CD8-positive, alpha-beta memory T cell (primary cell): Measurements from ENCODE around the gene ZNF324B. TPM values are rescaled to one million over a fixed set of nuclear protein-coding genes. Genes with fewer than 3 reads are reported as not detected.
A peak's percentile ranks its signal among the peaks of the same experiment; 100 is the strongest.
"Not testable (repeated sequence)": the region's sequence is repeated elsewhere in the genome, so short reads cannot be mapped to it uniquely, and the experiment has no call there.

ENCODE experiments used
- CTCF ChIA-PET: fragments of 350-600 bp; sonication (Branson Sonifier 250); formaldehyde crosslinking; loops from one replicate; lab custom pipeline; 2021; ENCODE audit warnings: antibody characterized with exemption; lab: Charles Lee
- POLR2A ChIA-PET: fragments of 350-600 bp; sonication (Branson Sonifier 250); formaldehyde crosslinking; loops from one replicate; lab custom pipeline; 2021; ENCODE audit warnings: antibody characterized with exemption; lab: Charles Lee
- DNase-seq, 5 donors: peaks; one replicate each; pipeline versions ENCODE4 v3.0.0 to v3.0.0-alpha.2; 2020 to 2022; ENCODE audit warnings: mixed read lengths in 1 of 5
- H3K27ac ChIP-seq: one replicate; pipeline ENCODE4 v1.7.0; 2013; ENCODE audit warnings: low read depth, mild to moderate bottlenecking, low read length, moderate library complexity
- H3K27me3 ChIP-seq: 2 replicates; pipeline ENCODE4 v1.7.0; 2013; ENCODE audit warnings: low read length, mild to moderate bottlenecking; ENCODE audit not compliant: insufficient read depth, poor library complexity, severe bottlenecking
- H3K36me3 ChIP-seq: 2 replicates; pipeline ENCODE4 v1.7.0; 2013; ENCODE audit warnings: mild to moderate bottlenecking, low read length, moderate library complexity; ENCODE audit not compliant: insufficient read depth
- H3K4me1 ChIP-seq: 2 replicates; pipeline ENCODE4 v1.7.0; 2013; ENCODE audit warnings: mild to moderate bottlenecking, low read length, moderate library complexity; ENCODE audit not compliant: insufficient read depth
- H3K4me3 ChIP-seq: 2 replicates; pipeline ENCODE4 v1.7.0; 2013; ENCODE audit warnings: mild to moderate bottlenecking, low read length
- H3K9me3 ChIP-seq: 2 replicates; pipeline ENCODE4 v1.7.0; 2013; ENCODE audit warnings: mild to moderate bottlenecking, low read length
- H3K27ac Mint-ChIP-seq, 8 donors: one replicate each; pipeline ENCODE4 v1.8.0; 2020 to 2021; ENCODE audit warnings: mixed read lengths in 8 of 8, mild to moderate bottlenecking in 6 of 8, inconsistent platforms in 3 of 8, moderate library complexity in 3 of 8
- H3K27me3 Mint-ChIP-seq, 2 donors: one replicate each; pipeline ENCODE4 v1.8.0; 2020 to 2021; ENCODE audit warnings: mixed read lengths in 2 of 2, mild to moderate bottlenecking in 1 of 2, moderate library complexity in 1 of 2
- H3K36me3 Mint-ChIP-seq, 3 donors: one replicate each; pipeline ENCODE4 v1.8.0; 2020 to 2021; ENCODE audit warnings: mixed read lengths in 3 of 3, inconsistent platforms in 1 of 3, mild to moderate bottlenecking in 1 of 3
- H3K4me1 Mint-ChIP-seq, 3 donors: one replicate each; pipeline ENCODE4 v1.8.0; 2020 to 2021; ENCODE audit warnings: mixed read lengths in 3 of 3, inconsistent platforms in 1 of 3, mild to moderate bottlenecking in 1 of 3
- H3K4me3 Mint-ChIP-seq, 7 donors: one replicate each; pipeline ENCODE4 v1.8.0; 2020 to 2021; ENCODE audit warnings: mixed read lengths in 7 of 7, mild to moderate bottlenecking in 6 of 7, moderate library complexity in 4 of 7, inconsistent platforms in 2 of 7
- H3K9me3 Mint-ChIP-seq, 5 donors: one replicate each; pipeline ENCODE4 v1.8.0; 2020 to 2022; ENCODE audit warnings: mixed read lengths in 5 of 5, mild to moderate bottlenecking in 3 of 5, moderate library complexity in 2 of 5, inconsistent platforms in 1 of 5
- polyA plus RNA-seq: library from polyadenylated mRNA; unstranded; fragments of 300-500 nt; fragmentation: Illumina TruSeq; gene quantifications from one replicate; pipeline ENCODE4 v1.2.3, GENCODE V29; 2021
- total RNA-seq, 2 experiments: library from RNA; stranded (reverse); gene quantifications; one replicate each; pipeline ENCODE4 v1.2.3, GENCODE V29; 2021

ZNF324B gene
- total and polyA plus RNA-seq, 3 experiments from 2014 or later: 2.9 to 11.3 (median 11.3) TPM

DNA sequence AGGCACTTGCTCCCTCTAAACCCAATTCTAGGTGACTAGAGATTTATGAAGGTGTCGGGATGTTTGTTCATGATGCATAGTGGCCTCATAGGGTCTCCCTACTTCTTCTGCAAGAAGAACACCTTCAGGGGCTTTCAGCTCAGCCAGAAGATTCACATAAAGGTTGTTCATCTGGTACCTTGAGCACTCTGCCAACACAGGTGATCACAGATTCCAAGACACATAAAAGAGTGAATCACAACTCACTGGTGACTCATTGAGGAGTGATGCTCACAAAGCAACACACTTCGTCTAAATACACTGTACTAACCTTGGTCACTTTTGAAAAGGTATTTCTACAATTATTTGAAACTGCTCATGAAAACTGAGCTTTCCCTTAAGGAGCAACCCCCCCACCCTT lies 8.6 kb downstream of the ZNF324B start:
- Mint-ChIP-seq H3K4me3 (no peak overlapping the region), H3K36me3 (peaks cover 0 to 20% (median 9%) of the 10 kb centered on the region in 3 donors), H3K27ac (no peak overlapping the region), H3K4me1 (peaks cover 0 to 1% (median 0%) of the 10 kb centered on the region in 3 donors), H3K27me3 (peaks cover 0 to 2% of the 10 kb centered on the region in 2 donors), H3K9me3 (no peaks in the 10 kb centered on the region)
- Histone ChIP-seq H3K9me3 (no peaks in the 10 kb centered on the region), H3K36me3 (no peaks in the 10 kb centered on the region), H3K27me3 (no peaks in the 10 kb centered on the region), H3K27ac (no peak overlapping the region), H3K4me1 (no peaks in the 10 kb centered on the region), H3K4me3 (no peak overlapping the region)
- POLR2A ChIA-PET: no interaction called here
- no peak for DNase-seq
- CTCF ChIA-PET: no interaction called here

DNA sequence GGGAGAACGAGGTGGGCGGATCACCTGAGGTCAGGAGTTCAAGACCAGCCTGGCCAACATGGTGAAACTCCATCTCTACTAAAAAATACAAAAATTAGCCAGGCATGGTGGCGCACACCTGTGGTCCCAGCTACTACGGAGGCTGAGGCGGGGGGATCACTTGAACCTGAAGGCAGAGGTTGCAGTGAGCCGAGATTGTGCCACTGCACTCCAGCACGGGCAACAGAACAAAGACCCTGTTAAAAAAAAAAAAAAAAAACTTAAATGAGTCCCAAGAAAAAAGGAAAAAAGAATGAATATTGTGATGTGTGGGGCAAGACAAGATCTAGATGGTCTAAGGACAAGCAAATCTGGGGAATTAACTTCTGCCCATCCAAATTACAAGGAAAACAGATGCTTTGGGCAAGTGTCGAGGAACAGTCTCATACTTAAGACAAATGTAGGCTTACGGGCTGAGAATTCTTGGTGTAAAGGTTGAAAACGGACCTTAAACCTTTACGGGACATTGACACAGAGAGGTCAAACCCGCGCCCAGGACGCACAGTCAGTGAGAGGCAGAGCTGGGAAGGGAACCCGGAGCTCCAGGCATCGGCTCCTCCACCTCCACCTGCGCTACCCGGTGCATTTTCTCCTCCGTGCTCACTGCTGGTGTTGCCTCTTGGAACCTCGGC lies 14.8 kb downstream of the ZNF324B start:
- POLR2A ChIA-PET: no interaction called here
- peak overlapping the region; percentile 84 to 94 (median 86) for H3K4me3 Mint-ChIP-seq
- H3K36me3 ChIP-seq: peaks cover 5% of the 10 kb centered on the region
- peak overlapping the region; percentile 81 for H3K4me3 ChIP-seq
- H3K36me3 Mint-ChIP-seq: peaks cover 0 to 26% (median 0%) of the 10 kb centered on the region in 3 donors
- peaks cover 22 to 28% (median 25%) of the 10 kb centered on the region in 3 donors for H3K4me1 Mint-ChIP-seq
- H3K27me3 ChIP-seq: no peaks in the 10 kb centered on the region
- no peak for DNase-seq
- H3K4me1 ChIP-seq: peaks cover 13% of the 10 kb centered on the region
- no peaks in the 10 kb centered on the region for H3K9me3 Mint-ChIP-seq
- peaks cover 0 to 2% of the 10 kb centered on the region in 2 donors for H3K27me3 Mint-ChIP-seq
- H3K27ac ChIP-seq: peak overlapping the region; percentile 6
- H3K27ac Mint-ChIP-seq: peak overlapping the region in 7 of 8 donors; percentile 77 to 96 (median 90)
- H3K9me3 ChIP-seq: no peaks in the 10 kb centered on the region
- CTCF ChIA-PET: interaction anchor here (1.1 to 1.2 kb wide), 2 partner anchors 48 to 54 kb away, joined by 3 read pairs; partner anchors contain the start of gene ZBTB45

DNA sequence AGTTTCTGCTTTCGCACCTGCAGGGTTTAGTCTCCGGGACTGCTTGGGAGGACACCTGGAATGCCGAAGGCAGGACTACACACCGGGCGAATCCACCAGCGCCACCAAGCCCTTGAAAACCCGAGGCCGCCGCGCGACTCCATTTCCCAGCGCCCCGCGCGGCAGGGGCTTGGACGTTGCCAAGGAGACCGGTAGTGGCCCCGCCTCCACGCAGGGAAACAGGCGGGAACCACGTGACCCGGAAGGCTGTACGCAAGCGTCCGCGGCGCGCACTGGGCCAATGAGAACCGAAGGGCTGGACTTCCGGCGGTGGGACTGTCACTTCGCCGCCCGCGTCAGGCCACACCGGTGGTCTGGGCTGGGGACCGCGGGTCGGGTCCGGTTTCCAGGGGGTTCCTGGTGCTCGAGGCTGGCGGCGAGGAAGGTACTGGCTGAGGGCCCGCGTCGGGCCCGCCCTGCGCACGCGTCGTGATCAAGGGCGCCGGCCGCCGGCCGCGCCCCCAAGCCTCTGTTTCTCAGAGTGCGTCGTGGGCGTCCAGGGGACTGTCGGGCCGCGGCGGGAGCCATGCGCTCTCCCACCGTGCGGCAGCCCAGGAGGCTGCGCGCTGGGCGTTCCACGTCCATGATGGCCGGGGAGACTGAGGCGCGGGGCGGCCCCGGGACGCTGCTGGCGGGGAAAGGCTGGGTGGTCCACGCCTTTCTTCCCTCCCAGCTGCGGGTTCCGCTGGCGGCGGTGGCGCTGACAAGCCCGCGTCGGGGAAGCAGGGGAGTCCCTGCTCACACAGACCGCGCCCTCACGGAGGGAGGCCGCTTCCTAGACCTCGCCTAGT lies 15.6 kb downstream of the ZNF324B start, which contains the start of gene ZNF324:
Gene ZNF324, plus strand, starts transcription at position 321 of the 830 bp plus-strand sequence. CDS start 2,106 bp downstream, outside the sequence.
- Mint-ChIP-seq H3K36me3 (peaks cover 0 to 31% (median 0%) of the 10 kb centered on the region in 3 donors), H3K4me3 (peak within 1 kb of the TSS; percentile 84 to 94 (median 86)), H3K9me3 (no peaks in the 10 kb centered on the region), H3K27me3 (peaks cover 0 to 2% of the 10 kb centered on the region in 2 donors), H3K27ac (peak within 1 kb of the TSS; percentile 73 to 96 (median 90)), H3K4me1 (peaks cover 22 to 28% (median 25%) of the 10 kb centered on the region in 3 donors)
- Histone ChIP-seq H3K4me1 (peaks cover 13% of the 10 kb centered on the region), H3K27me3 (no peaks in the 10 kb centered on the region), H3K9me3 (no peaks in the 10 kb centered on the region), H3K27ac (peak within 1 kb of the TSS; percentile 96), H3K36me3 (peaks cover 6% of the 10 kb centered on the region), H3K4me3 (peak within 1 kb of the TSS; percentile 81)
- ChIA-PET CTCF (interaction anchor here (1.2 kb wide), 1 partner anchor 53 kb away, joined by 3 read pairs; the partner anchor contains the start of gene ZBTB45), POLR2A (no interaction called here)
- DNase-seq: peak; percentile 94 to 98 (median 97)

DNA sequence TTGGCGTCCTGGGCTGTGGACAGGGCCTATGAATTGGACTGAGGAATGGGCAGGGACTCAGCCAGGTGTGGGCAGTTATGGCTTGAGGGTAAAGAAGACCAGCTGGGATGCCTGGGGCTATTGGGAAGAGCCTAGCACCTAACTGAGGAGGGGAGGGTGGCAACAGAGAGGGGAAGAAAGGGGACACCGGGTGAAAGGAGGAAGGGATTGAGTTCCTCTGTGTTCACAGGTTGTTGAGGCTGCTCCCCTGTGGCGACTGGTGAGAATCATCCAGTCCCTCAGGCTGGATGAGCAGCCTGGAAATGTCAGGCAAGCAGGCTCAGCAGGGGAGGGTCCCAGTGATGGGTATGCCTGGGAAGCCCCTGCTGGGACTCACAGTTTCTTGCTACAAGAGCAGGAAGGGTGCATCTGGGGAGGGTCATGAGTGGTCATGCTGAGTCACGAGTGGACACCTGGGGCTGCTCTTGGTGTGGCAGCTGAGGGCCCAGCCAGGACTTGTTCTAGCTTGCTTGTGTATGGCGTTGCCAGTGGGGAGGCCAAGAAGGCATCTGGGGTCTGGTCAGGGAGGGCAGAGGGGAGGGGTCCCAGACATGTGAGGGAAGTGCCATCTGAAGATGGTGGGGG lies 16.9 kb downstream of the ZNF324B start:
- Mint-ChIP-seq H3K4me1 (peaks cover 22 to 28% (median 25%) of the 10 kb centered on the region in 3 donors), H3K27ac (peak overlapping the region in 7 of 8 donors; percentile 40 to 92 (median 81)), H3K9me3 (no peaks in the 10 kb centered on the region), H3K27me3 (peaks cover 0 to 2% of the 10 kb centered on the region in 2 donors), H3K36me3 (peaks cover 0 to 43% (median 0%) of the 10 kb centered on the region in 3 donors), H3K4me3 (peak overlapping the region; percentile 84 to 88 (median 85))
- Histone ChIP-seq H3K9me3 (no peaks in the 10 kb centered on the region), H3K27me3 (no peaks in the 10 kb centered on the region), H3K27ac (no peak overlapping the region), H3K4me3 (no peak overlapping the region), H3K4me1 (peaks cover 13% of the 10 kb centered on the region), H3K36me3 (peaks cover 18% of the 10 kb centered on the region)
- POLR2A ChIA-PET: no interaction called here
- CTCF ChIA-PET: no interaction called here
- no peak for DNase-seq

DNA sequence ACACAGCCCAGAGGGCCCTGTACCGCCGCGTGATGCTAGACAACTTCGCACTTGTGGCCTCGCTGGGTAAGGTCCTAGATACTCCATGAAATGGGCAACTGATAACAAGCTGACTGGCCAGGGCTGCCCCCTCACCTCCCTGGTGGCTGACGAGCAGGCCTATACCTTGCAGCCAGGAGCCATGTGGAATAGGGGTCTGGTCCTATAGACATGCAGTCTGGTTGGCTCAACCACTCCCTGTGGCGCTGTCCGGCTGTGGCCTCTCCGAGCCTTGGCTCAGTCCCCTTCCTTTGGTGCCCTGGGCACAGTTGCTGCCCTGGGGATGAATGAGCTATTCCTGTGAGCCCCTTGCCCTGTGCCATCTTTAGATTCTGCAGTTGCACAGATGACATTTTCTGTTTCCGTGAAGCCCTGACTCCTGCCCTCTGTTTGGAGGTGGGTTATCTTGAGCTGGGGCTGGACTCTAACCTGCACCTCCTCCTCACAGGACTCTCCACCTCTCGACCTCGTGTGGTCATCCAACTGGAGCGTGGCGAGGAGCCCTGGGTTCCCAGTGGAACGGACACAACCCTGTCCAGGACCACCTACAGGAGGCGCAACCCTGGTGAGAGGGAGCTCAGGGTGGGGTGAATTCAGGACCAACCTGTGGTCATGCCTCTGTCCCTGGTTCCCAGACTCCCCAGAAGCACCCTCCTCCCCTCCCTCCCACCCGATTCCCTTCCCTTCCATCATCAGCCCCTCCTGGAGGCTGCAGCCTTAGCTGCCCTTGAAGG lies 18.0 kb downstream of the ZNF324B start:
- no peaks in the 10 kb centered on the region for H3K27me3 ChIP-seq
- H3K27ac ChIP-seq: no peak overlapping the region
- Mint-ChIP-seq H3K27me3 (no peaks in the 10 kb centered on the region), H3K4me1 (peaks cover 22 to 34% (median 26%) of the 10 kb centered on the region in 3 donors), H3K36me3 (peaks cover 0 to 43% (median 0%) of the 10 kb centered on the region in 3 donors), H3K4me3 (peak overlapping the region in 6 of 7 donors; percentile 26 to 88 (median 84)), H3K27ac (peak overlapping the region in 5 of 8 donors; percentile 29 to 92 (median 51)), H3K9me3 (no peaks in the 10 kb centered on the region)
- ChIA-PET POLR2A (interaction anchor here (0.5 kb wide), 1 partner anchor 9 kb away, joined by 3 read pairs; no protein-coding TSS in a partner anchor), CTCF (no interaction called here)
- H3K4me1 ChIP-seq: peaks cover 13% of the 10 kb centered on the region
- H3K36me3 ChIP-seq: peaks cover 22% of the 10 kb centered on the region
- no peak overlapping the region for H3K4me3 ChIP-seq
- no peaks in the 10 kb centered on the region for H3K9me3 ChIP-seq
- no peak for DNase-seq

DNA sequence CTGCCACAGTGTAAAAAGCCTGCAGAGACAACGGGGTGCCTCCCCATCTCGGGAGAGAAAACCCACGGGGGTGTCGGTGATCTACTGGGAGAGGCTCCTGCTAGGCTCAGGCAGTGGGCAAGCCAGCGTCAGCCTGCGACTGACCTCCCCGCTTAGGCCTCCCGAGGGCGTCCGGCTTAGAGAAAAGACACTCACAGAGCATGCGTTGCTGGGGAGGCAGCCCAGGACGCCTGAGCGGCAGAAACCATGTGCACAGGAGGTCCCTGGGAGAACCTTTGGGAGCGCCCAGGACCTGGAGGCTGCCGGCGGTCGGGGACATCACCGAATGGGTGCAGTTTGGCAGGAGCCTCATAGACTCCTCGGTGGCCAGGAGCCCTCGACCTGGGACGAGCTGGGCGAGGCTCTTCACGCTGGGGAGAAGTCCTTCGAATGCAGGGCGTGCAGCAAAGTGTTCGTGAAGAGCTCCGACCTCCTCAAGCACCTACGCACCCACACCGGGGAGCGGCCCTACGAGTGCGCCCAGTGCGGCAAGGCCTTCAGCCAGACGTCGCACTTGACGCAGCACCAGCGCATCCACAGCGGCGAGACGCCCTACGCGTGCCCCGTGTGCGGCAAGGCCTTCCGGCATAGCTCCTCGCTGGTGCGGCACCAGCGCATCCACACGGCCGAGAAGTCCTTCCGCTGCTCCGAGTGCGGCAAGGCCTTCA lies 19.6 kb downstream of the ZNF324B start:
- H3K27me3 Mint-ChIP-seq, POLR2A ChIA-PET, H3K9me3 Mint-ChIP-seq, CTCF ChIA-PET, H3K27me3 ChIP-seq, DNase-seq, H3K4me3 ChIP-seq, H3K9me3 ChIP-seq, H3K4me3 Mint-ChIP-seq, H3K27ac ChIP-seq: not testable (repeated sequence)
- Histone ChIP-seq H3K36me3 (peaks cover 22% of the 10 kb centered on the region), H3K4me1 (peaks cover 21% of the 10 kb centered on the region)
- Mint-ChIP-seq H3K4me1 (peaks cover 28 to 48% (median 40%) of the 10 kb centered on the region in 3 donors), H3K27ac (peak overlapping the region in 3 of 8 donors; percentile 38 to 83 (median 80)), H3K36me3 (peaks cover 0 to 47% (median 0%) of the 10 kb centered on the region in 3 donors)

DNA sequence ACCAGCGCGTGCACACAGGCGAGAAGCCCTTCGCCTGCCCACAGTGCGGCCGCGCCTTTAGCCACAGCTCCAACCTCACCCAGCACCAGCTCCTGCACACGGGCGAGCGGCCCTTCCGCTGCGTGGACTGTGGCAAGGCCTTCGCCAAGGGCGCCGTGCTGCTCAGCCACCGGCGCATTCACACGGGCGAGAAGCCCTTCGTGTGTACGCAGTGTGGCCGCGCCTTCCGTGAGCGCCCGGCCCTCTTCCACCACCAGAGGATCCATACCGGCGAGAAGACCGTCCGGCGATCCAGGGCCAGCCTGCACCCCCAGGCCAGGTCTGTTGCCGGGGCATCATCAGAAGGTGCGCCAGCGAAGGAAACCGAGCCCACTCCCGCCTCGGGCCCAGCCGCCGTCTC lies 20.3 kb downstream of the ZNF324B start:
- Histone ChIP-seq H3K27ac (no peak overlapping the region), H3K36me3 (peaks cover 22% of the 10 kb centered on the region), H3K9me3 (no peaks in the 10 kb centered on the region), H3K27me3 (no peaks in the 10 kb centered on the region), H3K4me3 (no peak overlapping the region), H3K4me1 (peaks cover 20% of the 10 kb centered on the region)
- DNase-seq: no peak
- H3K36me3 Mint-ChIP-seq: peaks cover 0 to 47% (median 0%) of the 10 kb centered on the region in 3 donors
- H3K4me3 Mint-ChIP-seq: peak overlapping the region in 1 of 7 donors; percentile 65
- H3K27ac Mint-ChIP-seq: peak overlapping the region in 1 of 8 donors; percentile 95
- no peaks in the 10 kb centered on the region for H3K27me3 Mint-ChIP-seq
- POLR2A ChIA-PET: no interaction called here
- H3K9me3 Mint-ChIP-seq: no peaks in the 10 kb centered on the region
- H3K4me1 Mint-ChIP-seq: peaks cover 27 to 45% (median 38%) of the 10 kb centered on the region in 3 donors
- CTCF ChIA-PET: no interaction called here
